NK-92 (cell line): ENCODE results near the gene DCC.
"Not testable (repeated sequence)": the region's sequence is repeated elsewhere in the genome, so short reads cannot be mapped to it uniquely, and the experiment has no call there.

ENCODE experiments used
- DNase-seq: peaks from one replicate; lab custom pipeline; 2025; ENCODE audit not compliant: unreplicated experiment; lab: John Stamatoyannopoulos, UW

The DCC gene

DNA sequence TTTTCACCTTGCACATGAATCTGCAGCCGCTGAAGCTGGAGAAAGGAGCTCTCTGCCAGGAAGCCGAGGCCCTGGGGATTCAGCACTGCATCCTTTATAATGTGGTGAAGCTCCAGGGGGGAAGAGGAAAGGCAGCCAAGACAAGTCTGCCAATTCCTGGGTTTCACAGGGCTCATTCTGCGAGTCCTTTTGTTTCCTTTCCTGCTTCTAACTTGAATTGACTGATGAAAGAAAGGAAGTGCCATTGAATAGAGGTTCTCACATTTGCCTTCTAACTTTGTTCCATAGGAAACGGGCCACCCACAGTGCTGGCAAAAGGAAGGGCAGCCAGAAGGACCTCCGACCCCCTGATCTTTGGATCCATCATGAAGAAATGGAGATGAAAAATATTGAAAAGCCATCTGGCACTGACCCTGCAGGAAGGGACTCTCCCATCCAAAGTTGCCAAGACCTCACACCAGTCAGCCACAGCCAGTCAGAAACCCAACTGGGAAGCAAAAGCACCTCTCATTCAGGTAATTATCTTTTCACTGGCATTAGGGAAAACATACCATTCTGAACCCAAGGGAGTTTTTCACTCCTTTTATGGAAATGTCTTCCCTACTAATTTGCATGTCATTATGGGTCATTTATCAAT is 1119.1 kb downstream of the DCC start:
- DNase-seq: no peak

DNA sequence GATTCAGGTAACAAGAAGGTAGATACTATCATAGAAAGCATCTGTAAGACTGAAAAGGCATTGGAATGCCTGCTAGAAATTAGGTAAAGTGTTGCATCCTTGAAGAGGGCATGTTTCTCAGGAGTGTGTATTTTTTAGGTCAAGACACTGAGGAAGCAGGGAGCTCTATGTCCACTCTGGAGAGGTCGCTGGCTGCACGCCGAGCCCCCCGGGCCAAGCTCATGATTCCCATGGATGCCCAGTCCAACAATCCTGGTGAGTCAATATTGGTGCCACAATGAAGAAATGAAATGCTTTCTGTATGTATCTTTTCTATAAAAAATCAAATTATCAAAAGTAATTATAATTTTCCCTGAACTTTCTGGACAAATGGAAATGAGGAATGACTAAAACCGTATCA is 1127.8 kb downstream of the DCC start:
- DNase-seq: no peak

DNA sequence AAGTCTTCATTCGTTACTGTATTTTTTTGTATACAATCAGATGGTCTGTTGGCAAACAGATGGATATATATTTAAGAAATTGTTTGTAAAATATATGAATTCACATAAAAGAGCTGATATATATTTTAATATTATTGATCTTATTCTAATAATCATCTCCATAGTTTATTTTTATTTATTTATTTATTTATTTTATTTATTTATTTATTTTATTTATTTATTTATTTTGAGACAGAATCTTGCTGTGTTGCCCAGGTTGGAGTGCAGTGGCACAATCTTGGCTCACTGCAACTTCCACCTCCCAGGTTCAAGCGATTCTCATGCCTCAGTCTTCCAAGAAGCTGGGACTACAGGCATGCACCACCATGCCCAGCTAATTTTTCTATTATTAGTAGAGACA is 1128.2 kb downstream of the DCC start:
- not testable (repeated sequence) for DNase-seq

DNA sequence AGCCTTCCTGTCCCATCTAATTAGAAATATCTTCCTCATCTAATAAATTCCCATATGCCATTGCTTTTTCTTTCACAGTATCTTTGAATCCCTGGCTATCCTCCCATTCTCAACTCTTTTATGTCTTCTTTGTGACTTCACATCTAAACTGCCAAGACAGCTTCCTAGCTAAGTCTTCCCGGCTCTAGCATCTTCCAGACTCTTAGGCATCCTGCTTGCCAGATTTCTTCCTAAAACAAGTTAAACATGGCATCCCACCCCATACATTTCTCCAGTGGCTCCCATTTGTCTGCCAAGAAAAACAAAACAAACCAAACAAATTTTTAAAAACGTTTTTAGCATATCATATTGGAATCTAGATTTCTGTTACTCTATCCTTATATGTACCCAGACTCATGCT is 1132.5 kb downstream of the DCC start:
- DNase-seq: no peak

DNA sequence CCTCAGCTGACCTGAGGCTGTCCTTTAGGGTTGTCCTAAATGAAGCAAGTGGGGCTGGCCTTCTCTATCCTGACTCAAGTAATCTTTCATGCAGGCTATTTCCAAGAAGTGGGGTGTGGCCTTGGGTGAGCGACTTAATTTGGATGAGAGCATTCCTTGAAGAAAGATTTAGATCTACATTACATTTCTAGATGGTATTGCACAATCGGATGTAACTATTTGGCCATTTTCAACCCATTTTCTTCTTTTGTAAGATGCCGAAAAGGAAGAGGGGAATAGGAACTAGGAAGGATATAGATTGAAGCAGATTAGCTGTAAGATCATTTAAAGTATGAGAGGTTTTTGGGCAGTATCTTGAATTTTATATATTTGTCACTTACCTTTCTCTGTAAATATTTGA is 1138.2 kb downstream of the DCC start:
- no peak for DNase-seq

DNA sequence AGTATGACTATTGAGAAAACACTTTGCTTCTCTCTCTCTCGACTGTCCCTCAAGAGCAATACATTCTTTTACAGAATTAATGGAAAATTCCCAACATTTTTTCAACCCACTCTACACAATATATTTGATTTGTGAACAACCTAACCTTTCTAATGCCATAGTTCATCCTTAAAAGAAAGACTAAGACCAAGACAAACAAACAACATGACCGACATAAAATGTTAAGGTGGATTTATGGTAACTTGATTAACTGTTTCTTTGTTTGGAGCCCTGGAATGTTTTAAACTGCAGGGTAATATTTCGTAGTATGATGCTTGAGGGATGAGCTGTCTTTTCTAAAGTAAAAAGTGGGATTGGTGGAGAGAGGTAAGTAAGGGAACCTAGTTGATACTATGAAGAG is 1146.3 kb downstream of the DCC start:
- no peak for DNase-seq

DNA sequence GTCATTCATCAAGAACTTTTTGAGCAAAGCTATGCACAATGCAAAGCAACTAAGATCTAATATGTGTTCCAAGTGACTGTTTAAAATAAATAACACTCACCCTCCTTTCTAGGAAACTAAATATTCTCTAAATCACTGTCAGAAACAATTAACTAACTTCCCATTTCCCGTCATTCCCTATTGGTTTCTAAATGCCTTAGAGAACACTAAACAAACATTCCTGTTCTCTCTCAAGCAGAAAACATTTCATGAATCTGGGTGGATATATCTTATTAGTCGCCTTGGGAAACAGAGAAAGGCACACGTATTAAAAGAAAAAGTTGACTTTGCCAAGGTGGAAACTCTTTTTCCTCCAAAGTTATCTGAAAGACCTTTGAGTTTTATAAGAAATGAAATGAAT is 1149.3 kb downstream of the DCC start:
- DNase-seq: no peak

DNA sequence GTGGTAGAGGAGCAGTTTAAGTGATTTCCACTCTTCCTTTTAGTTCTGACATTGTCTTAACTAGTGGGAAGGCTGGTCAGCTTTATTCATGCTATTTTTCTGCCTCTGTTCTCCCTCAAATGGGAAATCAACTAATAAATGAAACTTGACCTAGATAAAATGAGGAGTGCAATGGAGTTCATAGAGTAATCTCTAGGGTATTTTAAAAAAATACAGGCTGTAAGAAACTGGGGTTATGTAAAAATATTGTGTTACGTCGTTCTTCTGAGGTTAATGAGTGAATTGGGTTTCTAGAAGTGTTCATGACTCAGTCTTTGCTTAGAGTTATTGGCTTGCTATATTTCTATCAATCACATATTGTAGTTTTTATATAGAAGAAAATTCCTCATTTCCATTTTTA is 1150.0 kb downstream of the DCC start:
- DNase-seq: no peak

DNA sequence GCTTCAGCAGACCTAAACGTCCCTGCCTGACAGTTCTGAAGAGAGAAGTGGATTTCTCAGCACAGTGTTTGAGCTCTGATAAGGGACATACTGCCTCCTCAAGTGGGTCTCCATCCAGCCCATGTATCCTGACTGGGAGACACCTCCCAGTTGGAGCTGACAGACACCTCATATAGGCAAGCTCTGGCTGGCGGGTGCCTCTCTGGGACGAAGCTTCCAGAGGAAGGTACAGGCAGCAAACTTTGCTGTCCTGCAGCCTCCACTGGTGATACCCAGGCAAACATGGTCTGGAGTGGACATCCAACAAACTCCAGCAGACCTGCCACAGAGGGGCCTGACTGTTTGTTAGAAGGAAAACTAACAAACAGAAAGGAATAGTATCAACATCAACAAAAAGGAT is 1156.0 kb downstream of the DCC start:
- DNase-seq: no peak

DNA sequence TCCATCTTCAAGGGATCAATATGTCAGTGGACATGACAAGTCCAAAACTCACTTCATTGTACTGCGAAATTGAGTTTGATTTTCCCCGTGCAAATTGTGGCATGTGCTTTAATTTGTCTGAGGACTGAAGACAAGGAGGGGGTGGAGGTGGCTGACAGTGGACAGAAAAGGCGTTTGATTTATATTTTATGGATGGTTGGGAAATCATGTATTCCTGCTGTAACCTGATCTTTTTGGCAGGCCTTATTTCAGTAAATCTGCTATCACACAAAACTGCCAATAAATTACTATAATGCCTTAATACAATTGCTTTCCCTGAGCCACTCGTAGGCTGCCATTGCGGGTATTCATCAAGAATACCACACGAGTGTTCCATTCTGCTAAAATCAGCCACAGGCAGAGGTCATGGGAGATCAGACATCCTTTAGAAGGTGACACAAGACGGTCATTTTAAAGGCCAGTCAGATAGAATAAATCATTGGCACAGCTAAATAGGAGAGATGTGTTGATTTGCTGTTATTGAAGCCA is 1164.0 kb downstream of the DCC start:
- no peak for DNase-seq

DNA sequence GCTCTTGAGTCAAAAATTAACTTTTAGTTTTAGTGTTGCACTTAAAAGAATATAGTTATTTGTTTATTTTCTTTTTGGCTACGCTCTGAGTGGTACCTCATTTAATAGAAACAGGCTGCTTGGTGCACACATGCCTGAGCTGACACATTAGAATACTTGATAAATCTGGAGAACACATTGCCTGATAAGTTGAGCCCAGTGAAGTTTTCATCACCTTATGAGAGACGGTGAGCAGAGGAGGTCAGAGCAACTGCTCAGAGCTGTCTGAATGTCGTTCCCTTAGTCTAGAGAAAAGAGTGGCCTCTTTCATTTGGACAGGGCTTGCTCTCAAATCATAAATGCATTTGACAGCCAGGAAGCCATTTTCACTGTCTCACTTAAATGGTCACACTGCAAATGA is 1168.5 kb downstream of the DCC start:
- DNase-seq: no peak

DNA sequence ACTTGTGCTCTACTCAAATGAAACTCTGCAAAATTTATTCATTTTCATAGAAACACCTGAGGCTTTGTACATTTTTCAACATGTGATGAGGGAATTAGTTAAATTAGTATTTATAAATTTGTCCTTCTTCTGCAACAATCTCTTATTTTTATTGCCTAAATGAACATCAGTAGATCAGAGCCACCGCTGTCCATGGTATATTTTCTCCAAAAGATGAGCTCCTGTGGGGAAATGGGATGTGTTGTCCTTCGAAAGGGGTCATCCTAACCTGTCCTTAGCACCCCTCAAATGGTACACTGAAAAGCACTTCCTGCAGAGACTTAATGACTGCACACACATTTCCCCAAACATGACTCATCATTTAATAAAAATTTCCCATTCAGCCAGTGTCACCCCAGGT is 1169.9 kb downstream of the DCC start:
- DNase-seq: no peak

DNA sequence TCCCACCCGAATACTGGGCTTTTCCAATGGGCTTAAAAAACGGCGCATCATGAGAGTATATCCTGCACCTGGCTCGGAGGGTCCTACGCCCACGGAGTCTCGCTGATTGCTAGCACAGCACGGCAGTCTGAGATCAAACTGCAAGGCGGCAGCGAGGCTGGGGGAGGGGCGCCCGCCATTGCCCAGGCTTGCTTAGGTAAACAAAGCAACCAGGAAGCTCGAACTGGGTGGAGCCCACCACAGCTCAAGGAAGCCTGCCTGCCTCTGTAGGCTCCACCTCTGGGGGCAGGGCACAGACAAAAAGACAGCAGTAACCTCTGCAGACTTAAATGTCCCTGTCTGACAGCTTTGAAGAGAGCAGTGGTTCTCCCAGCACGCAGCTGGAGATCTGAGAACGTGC is 1171.7 kb downstream of the DCC start:
- DNase-seq: not testable (repeated sequence)

DNA sequence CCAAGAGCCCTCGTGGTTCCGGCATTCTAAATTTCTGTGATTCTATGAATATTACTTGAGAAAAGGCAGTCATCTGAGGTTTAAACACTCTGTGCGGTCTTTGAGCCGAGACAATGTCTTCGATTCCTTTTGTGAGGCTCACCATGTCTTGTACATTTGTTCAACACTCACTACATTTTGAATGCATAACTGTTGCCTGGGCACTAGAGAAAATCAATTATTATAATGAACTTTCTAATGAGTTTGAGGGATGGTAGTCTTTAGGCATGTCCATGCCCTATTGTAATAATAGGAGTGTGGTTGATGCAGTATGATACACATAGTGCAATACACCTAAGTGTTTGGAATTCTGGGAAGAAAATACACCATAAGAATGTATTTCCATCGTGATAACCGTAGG is 1181.1 kb downstream of the DCC start:
- no peak for DNase-seq

DNA sequence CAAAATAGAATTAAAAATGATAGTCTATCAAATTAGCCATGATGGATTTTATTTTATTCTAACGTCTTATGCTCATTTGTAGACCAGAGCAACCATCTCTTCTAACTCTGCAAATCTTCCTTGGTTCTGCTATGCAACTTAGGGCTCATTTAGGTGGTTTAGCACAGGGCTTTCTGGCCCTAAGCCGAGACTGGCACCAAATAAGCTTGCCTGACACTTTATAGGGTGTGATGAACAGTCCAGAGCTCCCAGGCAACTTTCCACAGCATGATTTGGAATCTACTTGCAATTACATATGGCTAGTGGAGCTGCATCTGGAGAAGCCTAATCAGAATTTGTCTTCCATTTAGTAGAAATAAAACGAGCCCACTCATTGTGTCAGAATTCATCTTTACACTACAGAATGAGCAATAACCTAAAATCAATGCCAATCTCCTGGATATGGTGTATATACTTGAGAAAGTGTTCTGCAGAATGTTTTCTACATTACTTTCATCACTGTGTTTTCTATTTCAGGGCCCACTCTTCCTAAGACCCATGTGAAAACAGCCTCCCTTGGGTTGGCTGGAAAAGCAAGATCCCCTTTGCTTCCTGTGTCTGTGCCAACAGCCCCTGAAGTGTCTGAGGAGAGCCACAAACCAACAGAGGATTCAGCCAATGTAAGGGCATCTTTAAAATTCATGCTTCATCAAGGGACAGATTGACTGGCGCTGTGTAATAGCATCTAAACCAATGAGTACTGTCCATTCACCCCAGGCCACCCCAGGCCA is 1186.3 kb downstream of the DCC start:
- DNase-seq: no peak

DNA sequence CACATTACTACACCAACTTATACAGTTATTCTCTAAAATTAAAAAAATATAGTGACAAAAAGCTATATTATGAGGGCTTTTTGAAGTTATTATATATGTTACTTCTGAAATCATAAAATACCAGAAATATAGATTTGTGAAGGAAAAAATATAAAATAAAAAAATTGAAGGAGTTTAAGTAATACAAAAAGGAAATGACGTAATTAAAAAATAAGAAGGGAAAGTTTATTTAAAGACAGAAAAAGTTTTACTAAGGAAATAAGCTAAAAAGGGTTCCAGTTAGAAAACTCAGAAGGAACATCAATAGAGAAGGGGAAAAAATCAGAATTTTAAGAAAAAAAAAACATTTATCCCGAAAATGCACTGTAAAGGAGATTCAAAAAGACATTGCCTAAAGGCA is 1187.4 kb downstream of the DCC start:
- no peak for DNase-seq

DNA sequence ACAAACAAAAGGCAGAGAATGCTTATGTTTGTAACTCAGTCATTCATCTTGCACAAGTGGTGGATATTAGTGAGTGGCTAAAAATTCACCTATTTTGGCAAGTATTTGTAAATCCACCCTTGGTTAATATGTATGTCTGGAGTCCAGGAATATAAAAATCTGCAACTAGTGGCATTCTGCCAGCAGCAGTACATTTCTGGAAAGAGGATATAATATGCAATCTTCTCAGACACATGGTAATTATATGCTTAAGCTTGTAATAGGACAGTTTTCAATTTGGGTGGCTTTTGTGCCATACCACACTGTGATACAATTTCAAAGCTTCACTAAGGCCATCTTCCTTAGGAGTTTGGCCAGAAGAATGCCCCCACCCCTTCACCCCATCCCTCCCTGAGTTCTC is 1191.2 kb downstream of the DCC start:
- DNase-seq: no peak

DNA sequence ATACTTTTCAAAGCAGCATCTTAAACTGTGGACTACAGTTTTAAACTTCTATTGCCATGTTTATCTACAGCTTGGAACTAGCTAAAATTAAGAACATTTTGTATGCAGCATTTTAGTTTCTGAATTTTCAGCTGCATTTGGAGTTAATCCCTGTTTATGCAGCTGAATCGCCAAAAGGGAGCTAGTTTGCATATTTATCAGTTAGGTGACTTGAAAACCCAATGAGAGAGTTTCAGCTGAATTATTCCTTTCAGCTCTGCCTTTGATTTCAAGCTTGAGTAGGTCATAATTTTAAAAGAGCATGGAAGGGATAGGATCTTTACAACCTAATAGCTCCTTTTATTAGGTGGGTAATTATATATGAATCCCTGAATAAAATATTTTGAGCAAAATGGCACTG is 1191.9 kb downstream of the DCC start:
- no peak for DNase-seq

DNA sequence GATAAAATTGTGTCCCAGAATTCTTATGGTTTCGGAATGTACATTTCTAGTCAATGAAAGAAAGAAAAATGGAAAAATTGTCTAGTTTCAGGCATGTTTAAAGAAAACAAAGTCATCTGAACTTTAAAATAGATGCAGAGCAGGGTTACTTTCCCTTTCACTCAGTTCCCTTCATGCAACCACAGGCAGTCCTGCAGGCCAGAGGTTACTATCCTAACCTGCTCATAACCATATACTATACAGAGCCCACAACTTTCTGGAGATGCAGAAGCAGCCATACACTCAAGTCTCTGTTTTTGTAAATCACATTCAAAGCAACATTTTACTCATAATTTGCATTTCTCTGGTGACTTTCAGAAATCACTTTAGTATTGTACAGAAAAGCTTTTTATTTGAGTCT is 1194.2 kb downstream of the DCC start:
- no peak for DNase-seq

DNA sequence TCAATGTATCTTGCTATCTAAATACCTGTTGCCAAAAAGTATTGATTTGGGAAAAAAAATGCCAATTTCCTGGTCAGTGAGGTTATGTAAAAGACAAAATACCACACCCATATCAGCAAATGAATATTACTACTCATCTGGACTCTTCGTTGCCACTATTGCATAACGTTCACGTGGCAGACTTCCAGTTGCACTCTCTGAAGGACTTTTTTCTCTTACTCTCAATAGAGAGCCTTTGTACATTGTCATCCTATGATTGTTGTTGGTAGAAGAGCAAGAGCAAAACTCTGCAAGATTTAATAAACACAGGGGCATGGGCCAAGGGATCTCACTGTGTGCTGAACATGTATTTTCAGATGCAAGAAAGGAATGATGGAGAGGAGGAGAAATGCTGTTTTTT is 1194.7 kb downstream of the DCC start:
- no peak for DNase-seq

DNA sequence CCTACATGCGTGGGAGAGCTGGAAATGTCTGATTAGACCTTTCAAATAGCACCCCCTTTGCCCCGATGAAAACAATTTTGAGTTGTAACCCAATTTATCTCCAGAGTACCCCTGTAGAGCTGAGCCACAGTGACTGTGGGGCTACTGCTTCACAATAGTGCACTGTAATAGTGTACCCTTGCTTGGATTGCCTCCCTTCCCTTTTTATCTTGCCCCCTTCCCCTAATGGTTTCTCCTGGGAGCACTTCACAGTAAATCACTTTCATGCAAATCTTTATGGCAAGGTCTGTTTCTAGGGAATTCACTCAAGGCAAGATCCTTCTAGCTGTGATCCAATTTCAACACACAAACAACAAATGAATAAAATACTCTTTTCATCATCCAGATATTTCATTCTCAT is 1196.9 kb downstream of the DCC start:
- no peak for DNase-seq

DNA sequence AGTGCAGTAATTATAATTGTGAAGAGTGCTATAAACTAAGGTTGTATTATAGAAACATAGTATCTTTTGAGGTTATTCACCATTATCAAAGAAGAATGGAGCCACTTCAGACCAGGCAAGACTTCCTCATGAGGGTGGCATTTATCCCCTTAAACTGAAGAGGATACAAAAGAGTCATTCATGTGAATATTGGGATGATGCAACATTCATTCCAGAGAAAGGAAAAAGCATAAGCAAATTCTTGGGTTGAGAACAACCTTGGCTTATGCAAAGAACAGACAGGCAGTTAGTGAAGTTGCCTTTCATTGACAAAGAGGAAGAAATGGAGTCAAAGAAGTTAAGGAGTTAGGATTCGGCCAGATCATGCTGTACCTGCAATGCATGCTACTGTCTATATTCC is 1201.9 kb downstream of the DCC start:
- DNase-seq: no peak

DNA sequence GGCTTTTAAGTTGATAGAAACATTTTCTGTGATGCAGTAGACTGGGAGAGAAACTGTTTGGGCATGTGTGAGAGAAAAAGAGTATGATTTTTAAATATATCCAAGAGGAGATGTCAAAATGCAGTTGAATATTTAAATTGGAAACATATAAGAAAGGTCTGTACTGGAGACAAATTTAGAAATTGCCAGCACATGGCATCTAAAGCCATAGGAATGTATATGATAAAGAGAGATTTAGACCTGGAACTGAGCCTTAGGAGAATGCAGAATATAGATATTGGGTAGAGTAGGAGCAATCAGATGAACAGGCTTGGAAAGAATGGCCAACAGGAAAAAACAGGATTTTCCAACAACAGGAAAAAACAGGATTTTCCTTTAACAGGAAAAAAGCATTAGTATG is 1203.7 kb downstream of the DCC start:
- no peak for DNase-seq
